Neutrophil (primary cell): ENCODE results near the gene CRAT.

Experiments used
- H3K27ac ChIP-seq: fragments of 200-600 bp; sonication (generic); 2 replicates; pipeline ENCODE4 v1.5.1; 2016; ENCODE audit warnings: mild to moderate bottlenecking, moderate library complexity
- H3K27me3 ChIP-seq: fragments of 200-600 bp; sonication (generic); 2 replicates; pipeline ENCODE4 v1.6.0; 2016; ENCODE audit warnings: mild to moderate bottlenecking
- H3K36me3 ChIP-seq: fragments of 200-600 bp; sonication (generic); 2 replicates; pipeline ENCODE4 v1.5.1; 2017
- H3K4me1 ChIP-seq, 2 experiments: fragments of 200-600 bp in 1 of 2; sonication (generic) in 1 of 2; 1 replicate in 1 of 2; 2 replicates in 1 of 2; pipeline versions ENCODE4 v1.5.1 to v1.6.1; 2013 to 2016; ENCODE audit warnings: low read depth in 1 of 2, low read length in 1 of 2, mild to moderate bottlenecking in 1 of 2, moderate library complexity in 1 of 2; ENCODE audit not compliant: control insufficient read depth in 1 of 2, insufficient read depth in 1 of 2
- H3K4me3 ChIP-seq, 2 experiments: fragments of 200-600 bp in 1 of 2; sonication (generic) in 1 of 2; 1 replicate in 1 of 2; 2 replicates in 1 of 2; pipeline ENCODE4 v1.5.1; 2013 to 2016; ENCODE audit warnings: low read depth in 1 of 2, low read length in 1 of 2, mild to moderate bottlenecking in 1 of 2, moderate library complexity in 1 of 2
- H3K9me3 ChIP-seq: fragments of 200-600 bp; sonication (generic); 2 replicates; pipeline ENCODE4 v1.5.1; 2016
- CTCF ChIP-seq: fragments of 200-600 bp; sonication (generic); IDR thresholded peaks from 2 replicates; pipeline ENCODE4 v1.5.1; 2016; ENCODE audit warnings: antibody characterized with exemption

The CRAT gene

GRCh38 chr9:129058965-129059795 lies 51.4 kb downstream of the CRAT start:
- Histone ChIP-seq H3K27me3 (no peaks in the 10 kb centered on the region), H3K36me3 (peaks cover 67% of the 10 kb centered on the region), H3K9me3 (no peaks in the 10 kb centered on the region), H3K4me1 (peaks cover 4% of the 10 kb centered on the region in 2 experiments), H3K4me3 (no peak overlapping the region), H3K27ac (no peak overlapping the region)
- TF ChIP-seq CTCF: no peak

- Histone ChIP-seq H3K27ac (no peak overlapping the region), H3K9me3 (no peaks in the 10 kb centered on the region), H3K36me3 (peaks cover 67% of the 10 kb centered on the region), H3K4me1 (peaks cover 4% of the 10 kb centered on the region in 2 experiments), H3K27me3 (no peaks in the 10 kb centered on the region), H3K4me3 (no peak overlapping the region)
- no peak for TF ChIP-seq CTCF
These were observed 56.3 kb downstream of the CRAT start for GRCh38 chr9:129054163-129054851.

- Histone ChIP-seq H3K4me3 (no peak overlapping the region), H3K27ac (no peak overlapping the region), H3K36me3 (peaks cover 77% of the 10 kb centered on the region), H3K27me3 (no peaks in the 10 kb centered on the region), H3K9me3 (no peaks in the 10 kb centered on the region), H3K4me1 (peaks cover 1 to 3% of the 10 kb centered on the region in 2 experiments)
- no peak for TF ChIP-seq CTCF
These were observed 57.6 kb downstream of the CRAT start for GRCh38 chr9:129053020-129053419.

GRCh38 chr9:129052592-129052991 lies 58.0 kb downstream of the CRAT start:
- peaks cover 81% of the 10 kb centered on the region for H3K36me3 ChIP-seq
- no peak overlapping the region for H3K4me3 ChIP-seq
- no peak overlapping the region for H3K27ac ChIP-seq
- no peaks in the 10 kb centered on the region for H3K27me3 ChIP-seq
- H3K4me1 ChIP-seq: no peaks in the 10 kb centered on the region
- no peak for TF ChIP-seq CTCF
- no peaks in the 10 kb centered on the region for H3K9me3 ChIP-seq
